ENCODE data around the gene PIGBOS1. TPM values are rescaled to one million over a fixed set of nuclear protein-coding genes. Genes with fewer than 3 reads are reported as not detected.

Gene PIGBOS1
- total and polyA plus RNA-seq, 2 donors (not counting 3 experiments of a cell fraction or from before 2014, with no cell fraction given), result 12.8 to 16.5 TPM

DNA sequence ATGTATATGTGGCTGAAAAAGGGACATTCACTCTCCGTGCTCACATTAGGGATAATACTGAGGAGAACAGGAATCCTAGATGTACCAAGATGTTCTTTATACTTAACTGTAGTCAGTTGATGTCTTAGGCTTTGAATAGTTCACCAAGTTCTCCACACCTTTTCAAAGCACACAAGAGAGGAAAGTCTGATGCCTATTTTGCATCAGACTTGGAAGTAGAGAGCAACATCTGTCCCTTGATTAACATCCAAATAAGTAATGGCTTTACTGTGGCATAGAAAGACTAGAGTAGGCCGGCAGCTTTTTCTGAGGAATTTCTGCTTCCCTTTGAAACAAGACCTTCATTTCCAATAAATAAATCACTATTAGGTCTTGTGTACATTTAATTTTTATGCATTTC is 34.1 kb upstream of the PIGBOS1 start:
- dilution Hi-C loops (cut with MboI; ENCODE audit: extremely low pct_ligation_motif_present, low sequenced_read_pairs) (no loop called here), intact Hi-C loops (cut with micrococcal nuclease) (no loop called here)
- H3K27ac ChIP-seq (ENCODE audit: insufficient read depth, low read depth, low read length), result no peak overlapping the region
- no peak for TF ChIP-seq EZH2 (IDR thresholded peaks at IDR 0.05; ENCODE audit: borderline replicate concordance, low read depth, low read length, severe bottlenecking)
- no peak for TF ChIP-seq GATA2 (IDR thresholded peaks at IDR 0.05; ENCODE audit: insufficient read depth, insufficient read length, low read depth, low read length)
- no peak for TF ChIP-seq JUN (IDR thresholded peaks at IDR 0.05; ENCODE audit: borderline replicate concordance, insufficient read depth, insufficient read length, low read depth)
- no peak for TF ChIP-seq FOS (IDR thresholded peaks at IDR 0.05; ENCODE audit: borderline replicate concordance, insufficient read depth, low read length)
- TF ChIP-seq POLR2A (IDR thresholded peaks at IDR 0.05; ENCODE audit: low read depth, low read length), result no peak
- TF ChIP-seq POLR2AphosphoS5 (IDR thresholded peaks at IDR 0.05; ENCODE audit: insufficient read depth, low read depth, low read length), result no peak
- no peak for TF ChIP-seq MYC (IDR thresholded peaks at IDR 0.05; ENCODE audit: low read depth, low read length)
- TF ChIP-seq, protein P1, sequence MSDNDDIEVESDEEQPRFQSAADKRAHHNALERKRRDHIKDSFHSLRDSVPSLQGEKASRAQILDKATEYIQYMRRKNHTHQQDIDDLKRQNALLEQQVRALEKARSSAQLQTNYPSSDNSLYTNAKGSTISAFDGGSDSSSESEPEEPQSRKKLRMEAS (IDR thresholded peaks at IDR 0.05; ENCODE audit: insufficient read depth, insufficient read length), result no peak
- TF ChIP-seq, protein P2, sequence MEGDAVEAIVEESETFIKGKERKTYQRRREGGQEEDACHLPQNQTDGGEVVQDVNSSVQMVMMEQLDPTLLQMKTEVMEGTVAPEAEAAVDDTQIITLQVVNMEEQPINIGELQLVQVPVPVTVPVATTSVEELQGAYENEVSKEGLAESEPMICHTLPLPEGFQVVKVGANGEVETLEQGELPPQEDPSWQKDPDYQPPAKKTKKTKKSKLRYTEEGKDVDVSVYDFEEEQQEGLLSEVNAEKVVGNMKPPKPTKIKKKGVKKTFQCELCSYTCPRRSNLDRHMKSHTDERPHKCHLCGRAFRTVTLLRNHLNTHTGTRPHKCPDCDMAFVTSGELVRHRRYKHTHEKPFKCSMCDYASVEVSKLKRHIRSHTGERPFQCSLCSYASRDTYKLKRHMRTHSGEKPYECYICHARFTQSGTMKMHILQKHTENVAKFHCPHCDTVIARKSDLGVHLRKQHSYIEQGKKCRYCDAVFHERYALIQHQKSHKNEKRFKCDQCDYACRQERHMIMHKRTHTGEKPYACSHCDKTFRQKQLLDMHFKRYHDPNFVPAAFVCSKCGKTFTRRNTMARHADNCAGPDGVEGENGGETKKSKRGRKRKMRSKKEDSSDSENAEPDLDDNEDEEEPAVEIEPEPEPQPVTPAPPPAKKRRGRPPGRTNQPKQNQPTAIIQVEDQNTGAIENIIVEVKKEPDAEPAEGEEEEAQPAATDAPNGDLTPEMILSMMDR (IDR thresholded peaks at IDR 0.05; ENCODE audit: extremely low read depth in 1 of 2, insufficient read depth in 1 of 2, low read depth in 1 of 2, low read length in 2 of 2), result no peak
- ChIA-PET CTCF (no interaction called here), POLR2A (no interaction called here)
- H3K9ac ChIP-seq (replicated peaks; ENCODE audit: extremely low read depth, insufficient read depth, low read length), result no peak overlapping the region
- BruUV-seq (replicated peaks), result no TSS peak
- FAIRE-seq, result no peak
- H3K4me3 ChIP-seq (replicated peaks in 1 of 3; ENCODE audit: insufficient read depth in 1 of 3, low read depth in 1 of 3, low read length in 3 of 3), result no peak overlapping the region
- no peaks in the 10 kb centered on the region for H3K27me3 ChIP-seq (ENCODE audit: control insufficient read depth in 2 of 2, insufficient read depth in 2 of 2, low read length in 2 of 2)
- no peak overlapping the region for H3K4me2 ChIP-seq (ENCODE audit: insufficient read depth, low read length)
- H2AFZ ChIP-seq (ENCODE audit: low read depth, low read length), result no peak overlapping the region
- H3K79me2 ChIP-seq (ENCODE audit: control insufficient read depth, insufficient read depth, low read length), result no peaks in the 10 kb centered on the region
- H3K4me1 ChIP-seq (ENCODE audit: control insufficient read depth, extremely low read depth, insufficient read depth, low read length), result peaks cover 6% of the 10 kb centered on the region
- no peaks in the 10 kb centered on the region for H3K9me3 ChIP-seq (replicated peaks; ENCODE audit: control insufficient read depth, insufficient read depth, low read length)
- H4K20me1 ChIP-seq (replicated peaks; ENCODE audit: control insufficient read depth, extremely low read depth, insufficient read depth, low read length), result no peaks in the 10 kb centered on the region
- DNase-seq (ENCODE audit: low read depth, low spot score), result no peak
- no peaks in the 10 kb centered on the region for H3K9me1 ChIP-seq (replicated peaks; ENCODE audit: control insufficient read depth, extremely low read depth, insufficient read depth, low read length)
- H3K36me3 ChIP-seq (ENCODE audit: control insufficient read depth in 2 of 2, extremely low read depth in 1 of 2, insufficient read depth in 2 of 2, low read length in 2 of 2), result no peaks in the 10 kb centered on the region
